ENCODE measurements around the gene KIF23. TPM values are rescaled to one million over a fixed set of nuclear protein-coding genes. Genes with fewer than 3 reads are reported as not detected.
A peak's percentile ranks its signal among the peaks of the same experiment; 100 is the strongest.

KIF23 gene
- total RNA-seq, 1 donor from 2014 or later: 37.8 TPM

GRCh38 chr15:69468241-69469121, 54.3 kb downstream of the KIF23 start:
- Mint-ChIP-seq H3K4me1 (peaks cover 23% of the 10 kb centered on the region), H3K9me3 (no peaks in the 10 kb centered on the region), H3K27me3 (ENCODE audit: low read depth) (no peaks in the 10 kb centered on the region), H3K4me3 (no peak overlapping the region), H3K27ac (peak overlapping the region; percentile 95), H3K36me3 (no peaks in the 10 kb centered on the region)
- TF ChIP-seq, protein P1, sequence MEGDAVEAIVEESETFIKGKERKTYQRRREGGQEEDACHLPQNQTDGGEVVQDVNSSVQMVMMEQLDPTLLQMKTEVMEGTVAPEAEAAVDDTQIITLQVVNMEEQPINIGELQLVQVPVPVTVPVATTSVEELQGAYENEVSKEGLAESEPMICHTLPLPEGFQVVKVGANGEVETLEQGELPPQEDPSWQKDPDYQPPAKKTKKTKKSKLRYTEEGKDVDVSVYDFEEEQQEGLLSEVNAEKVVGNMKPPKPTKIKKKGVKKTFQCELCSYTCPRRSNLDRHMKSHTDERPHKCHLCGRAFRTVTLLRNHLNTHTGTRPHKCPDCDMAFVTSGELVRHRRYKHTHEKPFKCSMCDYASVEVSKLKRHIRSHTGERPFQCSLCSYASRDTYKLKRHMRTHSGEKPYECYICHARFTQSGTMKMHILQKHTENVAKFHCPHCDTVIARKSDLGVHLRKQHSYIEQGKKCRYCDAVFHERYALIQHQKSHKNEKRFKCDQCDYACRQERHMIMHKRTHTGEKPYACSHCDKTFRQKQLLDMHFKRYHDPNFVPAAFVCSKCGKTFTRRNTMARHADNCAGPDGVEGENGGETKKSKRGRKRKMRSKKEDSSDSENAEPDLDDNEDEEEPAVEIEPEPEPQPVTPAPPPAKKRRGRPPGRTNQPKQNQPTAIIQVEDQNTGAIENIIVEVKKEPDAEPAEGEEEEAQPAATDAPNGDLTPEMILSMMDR (IDR thresholded peaks at IDR 0.05; ENCODE audit: unreplicated experiment): no peak
- peak in 1 of 2 experiments; percentile 37 for DNase-seq (ENCODE audit: low spot score in 2 of 2, unreplicated experiment in 2 of 2)

- peak in 1 of 2 experiments; percentile 34 for DNase-seq (ENCODE audit: low spot score in 2 of 2, unreplicated experiment in 2 of 2)
- Mint-ChIP-seq H3K4me3 (no peak overlapping the region), H3K4me1 (peaks cover 20% of the 10 kb centered on the region), H3K36me3 (no peaks in the 10 kb centered on the region), H3K27ac (peak overlapping the region; percentile 95), H3K27me3 (ENCODE audit: low read depth) (no peaks in the 10 kb centered on the region), H3K9me3 (no peaks in the 10 kb centered on the region)
- TF ChIP-seq, protein P1 (IDR thresholded peaks at IDR 0.05; ENCODE audit: unreplicated experiment): no peak
Measured at GRCh38 chr15:69469467-69470201, 55.5 kb downstream of the KIF23 start.

DNA sequence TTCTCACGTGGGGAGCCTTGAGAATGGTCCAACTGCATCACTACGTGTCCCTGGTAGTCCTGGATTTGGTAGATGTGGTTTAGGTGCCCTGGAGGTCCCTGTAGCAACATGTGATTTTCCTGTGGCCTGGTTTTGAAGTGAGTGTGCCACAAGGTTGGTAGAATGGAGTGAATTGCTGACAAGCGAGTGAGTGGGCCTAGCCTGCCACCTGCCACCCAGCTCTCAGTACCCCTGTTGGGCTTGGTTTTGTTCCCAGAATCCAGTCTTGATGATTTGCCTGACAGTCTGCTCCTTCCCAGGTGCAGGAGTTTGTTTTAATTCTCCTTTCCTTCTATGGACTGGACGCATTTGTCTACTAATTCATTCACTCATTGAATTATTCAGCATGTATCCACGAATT, 57.9 kb downstream of the KIF23 start:
- Mint-ChIP-seq H3K36me3 (no peaks in the 10 kb centered on the region), H3K27ac (no peak overlapping the region), H3K27me3 (ENCODE audit: low read depth) (no peaks in the 10 kb centered on the region), H3K4me3 (no peak overlapping the region), H3K9me3 (no peaks in the 10 kb centered on the region), H3K4me1 (peaks cover 20% of the 10 kb centered on the region)
- no peak for DNase-seq (ENCODE audit: low spot score in 2 of 2, unreplicated experiment in 2 of 2)
- TF ChIP-seq, protein P1 (IDR thresholded peaks at IDR 0.05; ENCODE audit: unreplicated experiment): no peak

GRCh38 chr15:69472562-69472961, 58.4 kb downstream of the KIF23 start:
- no peak overlapping the region for H3K4me3 Mint-ChIP-seq
- TF ChIP-seq, protein P1 (IDR thresholded peaks at IDR 0.05; ENCODE audit: unreplicated experiment): no peak
- no peak overlapping the region for H3K27ac Mint-ChIP-seq
- H3K4me1 Mint-ChIP-seq: peaks cover 20% of the 10 kb centered on the region
- DNase-seq (ENCODE audit: low spot score in 2 of 2, unreplicated experiment in 2 of 2): no peak
- H3K27me3 Mint-ChIP-seq (ENCODE audit: low read depth): no peaks in the 10 kb centered on the region
- H3K9me3 Mint-ChIP-seq: no peaks in the 10 kb centered on the region
- H3K36me3 Mint-ChIP-seq: no peaks in the 10 kb centered on the region

DNA sequence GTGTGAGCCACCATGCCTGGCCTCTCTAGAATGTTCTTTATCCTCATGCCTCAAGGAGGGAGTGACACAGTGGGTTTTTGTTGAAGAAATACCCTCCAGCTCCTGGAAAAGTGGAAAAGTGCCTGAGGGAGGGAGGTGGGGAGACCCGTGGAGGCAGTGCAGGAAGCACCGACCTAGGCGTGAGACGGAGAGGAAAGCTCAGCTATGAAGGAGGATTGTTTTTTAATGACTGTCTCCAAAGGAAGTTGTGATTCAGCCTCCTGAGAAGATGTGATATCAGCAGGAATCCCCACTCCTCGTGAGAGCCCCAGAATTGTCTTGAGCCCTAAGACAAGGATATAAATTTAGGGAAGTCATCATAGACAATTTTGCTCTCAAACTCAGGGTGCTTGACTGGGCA, 60.1 kb downstream of the KIF23 start:
- H3K9me3 Mint-ChIP-seq: no peaks in the 10 kb centered on the region
- DNase-seq (ENCODE audit: low spot score in 2 of 2, unreplicated experiment in 2 of 2): no peak
- no peaks in the 10 kb centered on the region for H3K27me3 Mint-ChIP-seq (ENCODE audit: low read depth)
- H3K27ac Mint-ChIP-seq: no peak overlapping the region
- H3K36me3 Mint-ChIP-seq: no peaks in the 10 kb centered on the region
- TF ChIP-seq, protein P1 (IDR thresholded peaks at IDR 0.05; ENCODE audit: unreplicated experiment): no peak
- no peak overlapping the region for H3K4me3 Mint-ChIP-seq
- peaks cover 7% of the 10 kb centered on the region for H3K4me1 Mint-ChIP-seq
